NCI-H748 (cell line): ENCODE data around the gene JAK3.

Experiments
- DNase-seq: peaks from one replicate; lab custom pipeline; 2025; ENCODE audit not compliant: unreplicated experiment; lab: John Stamatoyannopoulos, UW

JAK3 gene

GRCh38 chr19:17841810-17842662 is 5.7 kb downstream of the JAK3 start:
- peak; percentile 86 for DNase-seq

GRCh38 chr19:17841371-17841809 is 6.4 kb downstream of the JAK3 start:
- peak; percentile 54 for DNase-seq

GRCh38 chr19:17840019-17840418 is 7.8 kb downstream of the JAK3 start:
- no peak for DNase-seq

DNA sequence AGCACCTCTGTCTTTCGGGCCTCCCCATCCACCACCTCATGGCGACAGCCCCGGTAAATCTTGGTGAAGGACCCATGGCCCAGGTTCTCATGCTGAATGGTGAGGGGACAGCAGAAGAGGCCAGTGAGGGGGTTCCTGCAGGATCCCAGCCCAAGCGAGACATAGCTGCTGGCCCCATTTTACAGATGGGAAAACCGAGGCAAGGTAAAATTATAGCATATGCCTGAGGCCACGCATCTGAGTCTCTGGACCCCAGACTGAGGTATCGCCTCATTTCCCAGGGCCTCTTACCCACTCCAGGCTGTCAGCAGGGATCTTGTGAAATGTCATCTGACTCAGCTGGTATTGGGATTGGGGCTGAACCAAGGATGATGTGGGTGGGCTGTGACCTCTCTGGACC is 9.8 kb downstream of the JAK3 start:
- DNase-seq = no peak

DNA sequence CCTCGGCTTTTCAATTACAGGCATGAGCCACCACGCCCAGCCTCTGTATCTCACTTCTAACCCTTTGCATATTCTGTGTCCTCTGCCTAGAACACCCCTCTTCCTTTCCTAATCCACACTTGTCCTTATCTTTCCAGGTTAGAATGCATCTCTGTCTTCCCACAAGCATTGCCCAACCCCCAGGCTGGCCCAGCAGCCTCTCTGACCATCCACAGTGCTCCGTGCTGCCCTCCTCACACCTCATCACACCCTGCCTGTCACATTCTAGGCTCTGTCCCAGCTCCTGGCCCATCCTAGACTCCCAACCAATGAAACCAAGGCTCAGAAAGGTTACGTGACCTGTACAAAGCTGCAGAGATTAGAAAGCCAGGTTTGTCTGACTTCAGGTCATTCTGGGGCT is 11.3 kb downstream of the JAK3 start:
- DNase-seq = no peak

DNA sequence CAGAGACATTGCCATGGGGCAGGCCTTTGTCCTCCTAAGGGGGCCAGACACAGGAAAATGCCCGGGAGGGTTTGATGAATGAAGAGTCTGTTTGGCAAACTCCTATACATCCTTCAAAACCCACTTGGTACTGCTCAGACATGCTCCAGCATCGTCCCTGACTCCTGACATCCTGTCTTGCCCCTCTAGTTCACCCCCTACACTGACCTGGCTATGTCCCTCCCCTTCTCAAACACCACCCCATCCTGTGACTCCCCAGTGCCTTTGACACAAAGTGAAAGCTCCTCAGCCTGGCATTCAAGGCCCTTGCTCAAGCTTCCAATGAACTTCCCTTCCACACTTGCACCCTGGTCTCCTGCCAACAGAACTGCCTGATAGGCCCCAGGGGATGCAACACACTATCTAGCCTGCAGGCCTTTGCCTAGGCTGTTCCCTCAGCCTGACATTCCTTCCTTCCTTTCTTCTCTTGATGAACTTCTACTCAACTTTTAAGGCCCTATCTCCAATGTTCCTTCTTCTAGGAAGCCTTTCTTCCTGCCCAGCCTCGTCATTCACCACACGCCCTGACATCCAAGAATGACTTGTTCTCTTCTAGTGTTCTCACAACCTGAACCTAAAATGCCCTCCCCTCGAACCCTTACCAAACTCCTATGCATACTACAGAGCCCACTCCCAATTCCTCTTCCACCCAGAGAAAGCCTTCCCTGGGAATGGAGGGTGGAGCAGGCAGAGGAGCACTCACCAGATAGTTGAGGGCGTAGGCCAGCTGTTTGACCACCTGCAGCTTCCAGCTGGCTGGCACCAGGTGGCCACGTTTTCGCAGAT is 12.4 kb downstream of the JAK3 start:
- DNase-seq = no peak

- DNase-seq = no peak
Observed at GRCh38 chr19:17834350-17835181, 13.2 kb downstream of the JAK3 start.

- DNase-seq = no peak
Observed at GRCh38 chr19:17832443-17833208, 15.2 kb downstream of the JAK3 start.

DNA sequence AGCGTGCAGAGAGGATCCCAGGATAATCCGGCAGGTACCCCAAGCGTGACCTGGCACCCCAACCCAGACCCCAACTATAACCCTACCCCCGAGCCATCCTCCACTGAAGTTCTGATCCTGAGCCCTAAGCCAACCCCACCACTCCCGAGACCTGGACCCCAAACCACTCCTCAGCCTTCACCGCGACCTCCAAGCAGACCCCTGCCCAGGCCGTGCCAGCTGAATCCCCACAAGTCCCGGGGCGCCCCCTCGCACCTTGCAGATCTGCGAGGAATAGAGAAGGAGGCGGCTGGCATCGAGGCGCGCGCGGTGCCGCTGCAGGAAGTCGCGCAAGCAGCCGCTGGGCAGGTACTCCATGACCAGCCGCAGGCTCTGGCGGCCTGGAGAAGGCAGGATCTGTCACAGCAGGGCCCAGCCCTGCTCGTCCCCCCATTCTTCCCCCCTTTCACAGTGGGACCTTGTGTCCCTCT is 16.3 kb downstream of the JAK3 start:
- peak; percentile 37 for DNase-seq

GRCh38 chr19:17830567-17831418 is 17.0 kb downstream of the JAK3 start:
- DNase-seq = peak; percentile 81

DNA sequence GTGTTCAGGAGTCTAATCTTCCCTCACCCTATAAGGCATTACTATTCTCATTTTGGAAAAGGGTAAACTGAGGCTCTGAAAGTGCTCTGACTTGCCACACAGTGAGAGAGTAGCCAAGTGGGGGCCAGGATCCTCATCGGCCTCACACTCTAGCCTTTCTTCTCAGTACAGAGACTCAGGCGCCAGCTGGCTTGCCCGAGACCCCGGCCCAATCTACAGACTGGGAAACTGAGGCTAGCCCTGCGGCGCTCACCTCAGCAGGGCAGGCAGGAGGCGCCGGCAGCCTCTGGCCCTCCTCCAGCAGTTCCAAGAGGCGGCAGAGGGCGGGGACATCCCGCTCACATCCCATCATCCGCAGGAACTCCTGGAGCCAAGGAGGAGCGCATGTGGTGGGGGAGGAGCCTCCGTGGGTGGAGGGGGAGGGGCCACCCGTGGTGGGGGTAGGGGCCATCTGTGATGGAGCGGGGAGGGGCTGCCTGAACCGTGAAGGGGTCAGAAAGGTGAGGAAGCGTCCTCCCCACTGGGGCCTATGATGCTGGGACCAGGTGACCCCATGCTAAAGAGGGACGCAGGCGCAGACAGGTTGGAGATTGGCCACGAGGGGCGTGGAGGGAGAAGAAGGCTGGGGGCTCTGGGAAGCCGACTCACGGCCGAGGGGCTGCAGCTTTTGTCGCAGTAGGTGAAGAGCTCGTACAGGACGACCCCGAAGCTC is 17.8 kb downstream of the JAK3 start:
- DNase-seq = peak; percentile 76

GRCh38 chr19:17826508-17827056 is 21.2 kb downstream of the JAK3 start:
- DNase-seq = no peak

DNA sequence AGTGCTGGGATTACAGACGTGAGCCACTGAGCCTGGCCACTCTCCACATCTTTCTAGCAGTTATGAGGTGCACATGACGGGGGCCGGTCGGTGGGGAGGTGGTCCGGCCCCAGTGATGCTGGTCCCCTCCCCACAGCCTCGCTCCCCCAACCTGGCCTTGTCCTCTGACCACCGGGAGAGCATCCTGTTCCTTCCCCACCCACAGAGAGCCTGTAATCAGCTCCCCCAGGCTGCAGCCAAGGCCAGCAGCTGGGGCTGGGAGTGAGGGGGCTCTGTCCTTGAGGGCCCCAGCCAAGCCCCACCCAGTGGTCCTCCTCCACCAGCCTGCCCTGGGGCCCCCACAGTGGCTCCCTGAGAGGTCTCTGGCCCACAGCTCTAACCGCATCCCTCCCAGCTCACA is 23.4 kb downstream of the JAK3 start:
- DNase-seq = no peak

DNA sequence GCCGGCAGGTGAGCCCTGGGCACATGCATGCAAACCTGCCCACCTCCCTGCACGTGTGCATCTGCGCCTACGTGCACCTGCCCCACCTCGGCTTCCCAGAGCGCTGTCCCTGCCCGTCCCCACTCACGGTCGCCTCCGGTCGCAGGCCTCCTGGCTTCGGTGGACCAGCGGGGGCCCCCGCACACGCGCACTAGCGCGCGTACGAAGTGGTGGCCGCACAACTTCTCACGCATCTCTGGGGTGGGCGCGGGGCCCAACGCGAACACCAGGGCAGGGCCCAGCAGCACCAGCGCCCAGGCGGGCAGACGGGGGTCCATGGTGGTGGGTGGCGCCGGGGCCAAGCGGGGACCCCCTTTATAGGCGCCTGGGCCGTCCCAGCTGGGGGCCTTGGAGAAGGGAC is 26.6 kb downstream of the JAK3 start, which contains the start of gene INSL3:
INSL3 (minus strand) TSS at position 330 of the 400 bp plus-strand sequence; CDS start at position 317, 13 bp downstream.
- DNase-seq = no peak

DNA sequence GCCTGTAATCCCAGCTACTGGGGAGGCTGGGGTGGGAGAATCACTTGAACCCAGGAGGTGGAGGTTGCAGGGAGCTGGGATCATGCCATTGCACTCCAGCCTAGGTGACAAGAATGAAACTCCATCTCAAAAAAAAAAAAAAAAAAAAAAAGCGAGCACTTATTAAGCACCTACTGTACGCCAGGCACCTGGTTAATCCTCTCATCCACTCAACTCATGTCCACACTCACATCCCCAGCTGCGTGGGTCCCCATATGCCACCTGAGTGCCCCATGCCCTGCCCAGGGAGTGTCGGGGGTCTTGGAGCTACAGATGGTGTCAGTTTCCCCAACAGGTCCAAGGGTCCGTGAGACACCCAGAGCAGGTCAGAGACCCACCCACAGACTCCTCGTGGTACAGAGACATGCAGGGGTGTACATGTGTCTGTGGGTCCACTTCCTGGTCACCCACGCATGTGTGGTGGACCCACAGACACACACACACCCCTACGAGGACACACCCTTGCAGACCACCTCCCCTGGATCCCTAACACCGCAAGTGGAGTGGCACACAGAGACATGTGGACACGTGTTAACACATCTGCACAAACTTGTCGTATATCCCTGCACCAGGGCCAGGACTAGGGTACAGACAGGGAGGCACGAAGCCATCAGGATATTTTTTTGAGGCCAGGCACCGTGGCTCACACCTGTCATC is 30.0 kb downstream of the JAK3 start:
- DNase-seq = no peak

- no peak for DNase-seq
Observed at GRCh38 chr19:17812099-17812498, 35.7 kb downstream of the JAK3 start.

GRCh38 chr19:17811681-17812080 is 36.1 kb downstream of the JAK3 start:
- DNase-seq = no peak

DNA sequence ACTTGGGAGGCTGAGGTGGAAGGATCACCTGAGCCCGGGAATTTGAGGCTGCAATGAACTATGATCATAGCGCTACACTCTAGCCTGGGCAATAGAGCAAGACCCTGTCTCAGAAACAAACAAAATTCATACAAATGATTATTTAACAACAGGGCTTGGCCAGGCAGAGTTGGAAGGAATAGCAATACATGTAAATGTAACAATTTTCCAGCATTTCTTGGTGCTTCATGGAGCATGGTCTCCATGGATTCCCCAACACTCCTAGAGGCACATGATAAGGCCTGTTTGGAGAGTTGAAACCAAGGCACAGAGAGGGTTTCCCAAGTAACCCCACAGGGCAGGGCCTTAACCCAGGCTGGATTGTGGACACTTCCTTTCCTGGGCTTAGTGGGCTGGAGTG is 36.7 kb downstream of the JAK3 start:
- no peak for DNase-seq
